GM21737 (cell line): ENCODE data around the gene GMCL2.
"Not testable (repeated sequence)": the region's sequence is repeated elsewhere in the genome, so short reads cannot be mapped to it uniquely, and the experiment has no call there.

Experiments used
- ATAC-seq: cut with Tn5 transposase; IDR thresholded peaks from one replicate; pipeline ENCODE4 v1.9.1; 2021; ENCODE audit warnings: mild to moderate bottlenecking, moderate library complexity; ENCODE audit not compliant: unreplicated experiment

GMCL2 gene

GRCh38 chr5:178206166-178207101, 19.3 kb upstream of the GMCL2 start:
- ATAC-seq, result no peak

- ATAC-seq, result no peak
Observed at GRCh38 chr5:178205749-178206047, 18.5 kb upstream of the GMCL2 start.

- ATAC-seq, result peak; percentile 53
Observed at GRCh38 chr5:178204935-178205748, 18.0 kb upstream of the GMCL2 start.

- ATAC-seq, result peak; percentile 82
Observed at GRCh38 chr5:178204182-178204934, 17.2 kb upstream of the GMCL2 start, which contains the start of gene HNRNPAB. TSS of gene HNRNPAB (plus strand) at chr5:178204533. CDS start at chr5:178204838, 305 bp downstream.

GRCh38 chr5:178203670-178204181, 16.6 kb upstream of the GMCL2 start:
- no peak for ATAC-seq

GRCh38 chr5:178202541-178202940, 15.4 kb upstream of the GMCL2 start:
- ATAC-seq, result no peak

GRCh38 chr5:178201927-178202235, 14.7 kb upstream of the GMCL2 start:
- no peak for ATAC-seq

- no peak for ATAC-seq
Observed at GRCh38 chr5:178201221-178201926, 14.2 kb upstream of the GMCL2 start.

- ATAC-seq, result no peak
Observed at GRCh38 chr5:178199581-178200434, 12.6 kb upstream of the GMCL2 start.

GRCh38 chr5:178198706-178199105, 11.5 kb upstream of the GMCL2 start:
- no peak for ATAC-seq

- not testable (repeated sequence) for ATAC-seq
Observed at GRCh38 chr5:178198151-178198550, 11.0 kb upstream of the GMCL2 start.

- no peak for ATAC-seq
Observed at GRCh38 chr5:178196986-178197385, 9.8 kb upstream of the GMCL2 start.

- ATAC-seq, result no peak
Observed at GRCh38 chr5:178196281-178196812, 9.2 kb upstream of the GMCL2 start.

- ATAC-seq, result no peak
Observed at GRCh38 chr5:178194026-178194425, 6.9 kb upstream of the GMCL2 start.

GRCh38 chr5:178193251-178193809, 6.2 kb upstream of the GMCL2 start:
- no peak for ATAC-seq

- ATAC-seq, result no peak
Observed at GRCh38 chr5:178192787-178193186, 5.6 kb upstream of the GMCL2 start.

GRCh38 chr5:178192244-178192643, 5.1 kb upstream of the GMCL2 start:
- ATAC-seq, result no peak

GRCh38 chr5:178191661-178192060, 4.5 kb upstream of the GMCL2 start:
- no peak for ATAC-seq

- no peak for ATAC-seq
Observed at GRCh38 chr5:178189433-178189832, 2.3 kb upstream of the GMCL2 start.
